Stimulated activated CD4-positive, alpha-beta T cell treated with anti-CD3 and anti-CD28 coated beads, Interleukin-2, amount 100 ng/mL, for 4 hours (primary cell): ENCODE results near the gene HK1.

Experiments
- DNase-seq: peaks from one replicate; pipeline ENCODE4 v3.0.0-alpha.2; 2020; ENCODE audit warnings: low read depth

The HK1 gene

DNA sequence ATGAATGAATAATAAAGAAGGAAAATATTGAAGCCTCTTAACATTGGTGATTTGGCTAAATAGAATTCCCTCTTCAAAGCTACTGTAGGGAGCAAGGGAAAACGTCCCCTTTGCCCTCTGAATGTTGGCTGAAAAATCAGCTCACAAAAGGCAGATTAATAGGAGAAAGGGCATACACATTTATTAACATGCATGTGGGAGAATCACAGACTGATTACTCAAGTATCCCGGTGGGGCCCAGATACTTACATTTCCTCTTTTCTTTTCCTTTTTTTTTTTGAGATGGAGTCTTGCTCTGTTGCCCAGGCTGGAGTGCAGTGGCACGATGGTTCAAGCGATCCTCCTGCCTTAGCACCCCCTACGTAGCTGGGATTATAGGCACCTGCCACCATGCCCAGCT is 68.5 kb downstream of the HK1 start:
- no peak for DNase-seq

DNA sequence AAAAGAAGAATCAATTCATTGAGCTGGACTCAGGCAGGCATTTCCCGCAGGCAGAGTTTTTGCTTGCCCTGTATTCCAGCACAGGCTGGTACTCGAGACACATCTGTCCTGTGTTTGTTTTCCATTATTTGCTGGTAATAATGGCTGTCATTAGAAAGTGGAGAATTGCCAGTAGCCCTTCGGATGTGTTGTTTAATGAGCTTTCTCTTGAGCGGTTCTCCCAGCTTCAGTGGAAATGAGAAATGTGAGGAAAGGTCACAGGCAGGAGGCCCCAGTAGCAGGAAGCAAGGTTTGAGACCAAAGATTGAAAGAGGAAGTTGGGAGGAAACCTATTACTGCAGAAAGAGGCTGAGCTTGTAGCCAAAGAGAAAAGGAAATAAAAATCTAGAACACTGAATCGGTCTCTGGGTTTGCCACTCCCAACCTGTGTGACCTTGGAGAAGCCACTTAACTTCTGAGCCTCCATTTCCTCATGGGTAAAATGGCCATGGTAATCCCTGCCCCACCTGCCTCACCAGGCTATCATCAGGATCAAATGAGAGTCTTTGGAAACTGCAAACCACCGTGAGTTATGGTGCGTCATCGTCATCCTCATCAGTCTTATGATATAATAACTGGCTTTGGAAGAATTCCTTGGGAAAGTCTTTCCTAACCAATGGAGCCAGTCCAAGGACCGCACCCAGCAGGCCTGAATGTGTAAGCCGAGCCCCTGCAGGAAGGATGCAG is 70.7 kb downstream of the HK1 start:
- DNase-seq, result no peak

DNA sequence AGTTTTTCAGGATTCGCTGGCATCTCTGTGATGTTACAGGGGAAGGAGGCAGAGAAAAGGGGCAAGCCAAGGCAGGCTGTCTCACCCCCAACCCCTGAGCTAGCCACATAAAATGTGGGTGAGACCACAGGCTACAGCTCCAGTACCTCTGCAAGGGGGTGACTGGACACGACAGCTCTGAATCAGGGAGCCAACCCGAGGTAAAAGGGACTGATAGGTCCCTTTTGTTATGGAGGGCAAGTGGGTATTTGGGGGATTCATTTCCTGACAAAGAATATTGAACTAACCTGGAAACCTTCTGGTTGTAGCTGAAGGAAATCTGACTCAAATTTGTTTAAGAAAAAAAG is 71.2 kb downstream of the HK1 start:
- DNase-seq, result no peak

DNA sequence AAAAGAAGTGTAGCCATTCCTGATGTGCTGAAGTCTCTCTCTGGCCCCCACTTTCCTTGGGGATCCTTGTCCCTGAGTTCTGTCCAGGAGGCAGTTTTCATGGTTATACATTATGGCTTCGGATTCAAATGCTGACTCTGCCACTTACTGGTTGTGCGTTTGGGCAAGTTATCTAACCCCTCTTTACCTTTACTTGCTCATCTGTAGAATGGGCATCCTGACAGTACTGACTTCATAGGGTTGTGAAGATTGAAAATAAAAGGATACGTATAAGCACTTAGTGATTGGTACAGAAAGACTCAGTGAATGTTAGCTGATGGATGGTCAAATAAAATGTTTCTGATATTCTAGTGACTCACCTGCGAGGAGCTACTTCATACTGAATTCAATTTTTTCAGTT is 73.3 kb downstream of the HK1 start:
- no peak for DNase-seq

DNA sequence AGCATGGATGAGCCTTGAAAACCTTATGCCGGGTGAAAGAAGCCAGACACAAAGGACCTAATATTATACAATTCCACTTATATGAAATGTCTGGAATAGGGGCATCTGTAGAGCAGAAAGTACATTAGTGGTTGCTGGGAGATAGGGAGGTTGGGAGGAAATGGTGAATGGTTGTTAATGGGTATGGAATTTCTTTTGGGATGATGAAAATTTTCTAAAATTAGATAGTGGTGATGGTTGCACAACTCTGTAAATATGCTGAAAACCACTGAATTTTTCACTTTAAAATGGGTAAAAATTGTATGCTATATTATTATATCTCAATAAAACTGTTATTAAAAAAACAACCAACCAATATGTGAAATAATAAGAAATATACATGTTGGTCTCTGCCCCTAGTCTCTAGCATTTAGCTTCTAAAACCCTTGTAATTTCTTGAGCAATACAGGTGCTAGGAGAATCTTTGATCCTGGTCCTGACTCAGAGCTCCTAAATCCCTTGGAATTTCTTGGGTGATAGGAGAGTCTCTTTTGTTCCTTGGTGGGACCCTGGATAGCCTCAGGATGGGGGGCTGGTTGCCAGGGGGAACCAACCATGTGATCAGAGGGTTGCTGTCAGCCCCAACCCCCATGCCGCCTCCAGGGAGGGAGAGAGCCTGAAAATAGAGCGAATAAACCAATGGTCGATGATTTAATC is 74.4 kb downstream of the HK1 start:
- DNase-seq, result no peak

DNA sequence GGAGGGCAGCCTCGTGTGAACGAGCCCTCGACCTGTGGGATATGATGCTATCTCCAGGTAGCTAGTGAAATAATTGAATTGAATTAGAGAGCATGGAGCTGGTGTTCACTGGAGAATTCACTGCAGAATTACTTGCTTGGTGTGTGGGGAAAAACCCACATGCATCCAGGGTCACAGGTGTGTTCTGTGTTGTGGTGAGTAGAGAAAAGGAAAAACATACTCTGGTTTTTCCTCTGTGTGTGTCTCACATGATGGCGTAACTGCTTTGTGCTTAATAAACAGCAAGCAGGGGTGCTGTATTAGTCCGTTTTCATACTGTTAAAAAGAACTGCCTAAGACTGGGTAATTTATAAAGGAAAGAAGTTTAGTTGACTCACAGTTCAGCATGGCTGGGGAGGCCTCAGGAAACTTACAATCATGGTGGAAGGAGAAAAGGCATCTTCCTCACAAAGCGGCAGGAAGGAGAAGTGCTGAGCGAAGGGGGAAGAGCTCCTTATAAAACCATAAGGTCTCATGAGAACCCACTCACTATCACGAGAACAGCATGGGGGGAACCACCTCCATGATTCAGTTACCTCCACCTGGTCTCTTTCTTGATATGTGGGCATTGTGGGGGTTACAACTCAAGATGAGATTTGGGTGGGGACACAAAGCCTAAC is 75.8 kb downstream of the HK1 start:
- DNase-seq, result no peak

DNA sequence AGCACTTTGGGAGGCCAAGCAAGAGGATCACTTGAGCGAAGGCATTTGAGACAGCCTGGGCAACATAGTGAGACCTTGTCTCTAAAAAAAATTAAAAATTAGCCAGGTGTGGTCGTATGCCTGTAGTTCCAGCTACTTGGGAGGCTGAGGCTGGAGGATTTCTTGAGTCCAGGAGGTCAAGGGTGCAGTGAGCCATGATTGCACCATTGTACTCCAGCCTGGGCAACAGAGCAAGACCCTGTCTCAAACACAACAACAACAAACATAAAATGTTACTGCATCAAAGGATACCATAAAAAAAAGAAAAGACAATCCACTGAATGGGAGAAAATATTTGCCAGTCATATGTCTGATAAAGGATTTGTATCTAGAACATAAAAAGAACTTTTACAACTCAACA is 77.9 kb downstream of the HK1 start:
- no peak for DNase-seq

DNA sequence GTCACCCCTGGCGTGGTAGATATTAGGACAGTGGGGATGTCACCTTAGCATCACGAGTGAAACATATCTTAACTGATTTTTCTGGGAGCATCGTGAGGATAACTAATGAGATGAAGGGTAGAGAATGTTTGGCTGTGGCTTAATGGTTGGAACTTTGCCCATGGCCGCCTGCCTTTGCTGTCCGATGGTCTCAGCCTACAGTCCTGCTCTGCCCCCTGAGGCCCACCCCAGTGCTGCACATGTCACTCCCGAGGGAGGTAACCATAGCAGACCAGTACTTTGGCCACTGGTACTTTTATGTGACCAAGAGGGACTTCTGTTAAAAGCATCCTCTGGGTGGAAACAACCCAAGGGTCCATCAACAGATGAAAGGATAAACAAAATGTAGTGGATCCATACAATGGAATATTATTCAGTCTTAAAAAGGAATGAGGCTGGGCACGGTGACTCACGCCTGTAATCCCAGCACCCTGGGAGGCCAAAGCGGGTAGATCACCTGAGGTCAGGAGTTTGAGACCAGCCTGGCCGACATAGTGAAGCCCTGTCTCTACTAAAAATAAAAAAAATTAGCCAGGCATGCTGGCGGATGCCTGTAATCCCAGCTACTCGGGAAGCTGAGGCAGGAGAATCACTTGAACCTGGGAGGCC is 80.0 kb downstream of the HK1 start:
- no peak for DNase-seq

DNA sequence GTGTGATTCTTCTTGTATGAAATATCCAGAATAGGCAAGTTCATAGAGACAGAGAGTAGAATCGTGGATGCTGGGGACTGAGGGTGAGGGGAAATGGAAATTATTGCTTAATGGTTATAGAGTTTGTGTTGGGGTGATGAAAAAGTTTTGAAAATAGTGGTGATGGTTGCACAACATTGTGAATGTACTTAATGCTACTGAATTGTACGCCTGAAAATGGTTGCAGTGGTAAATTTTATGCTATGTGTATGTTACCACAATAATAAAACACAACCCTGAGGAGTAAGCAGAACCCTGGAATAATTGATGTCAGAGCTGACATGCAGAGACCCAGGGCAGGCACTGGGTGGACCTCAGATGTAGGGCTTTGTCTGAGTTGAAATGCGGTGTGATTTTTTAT is 80.9 kb downstream of the HK1 start:
- no peak for DNase-seq

DNA sequence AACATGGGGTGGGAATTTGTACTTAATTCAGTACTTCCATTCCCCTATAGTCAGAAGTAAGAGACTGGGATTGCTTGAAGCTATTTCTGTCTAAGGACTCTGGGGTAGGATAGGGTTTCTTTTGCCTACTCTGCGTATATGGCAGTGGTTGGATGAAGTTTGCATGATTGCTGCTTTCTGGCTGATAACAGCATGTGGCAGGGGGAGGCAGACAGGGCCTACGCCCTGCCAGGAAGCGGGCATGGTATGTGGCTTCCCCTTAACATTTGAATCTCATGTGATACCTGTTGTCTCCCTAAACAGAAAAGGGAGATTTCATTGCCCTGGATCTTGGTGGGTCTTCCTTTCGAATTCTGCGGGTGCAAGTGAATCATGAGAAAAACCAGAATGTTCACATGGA is 81.3 kb downstream of the HK1 start:
- DNase-seq, result no peak

DNA sequence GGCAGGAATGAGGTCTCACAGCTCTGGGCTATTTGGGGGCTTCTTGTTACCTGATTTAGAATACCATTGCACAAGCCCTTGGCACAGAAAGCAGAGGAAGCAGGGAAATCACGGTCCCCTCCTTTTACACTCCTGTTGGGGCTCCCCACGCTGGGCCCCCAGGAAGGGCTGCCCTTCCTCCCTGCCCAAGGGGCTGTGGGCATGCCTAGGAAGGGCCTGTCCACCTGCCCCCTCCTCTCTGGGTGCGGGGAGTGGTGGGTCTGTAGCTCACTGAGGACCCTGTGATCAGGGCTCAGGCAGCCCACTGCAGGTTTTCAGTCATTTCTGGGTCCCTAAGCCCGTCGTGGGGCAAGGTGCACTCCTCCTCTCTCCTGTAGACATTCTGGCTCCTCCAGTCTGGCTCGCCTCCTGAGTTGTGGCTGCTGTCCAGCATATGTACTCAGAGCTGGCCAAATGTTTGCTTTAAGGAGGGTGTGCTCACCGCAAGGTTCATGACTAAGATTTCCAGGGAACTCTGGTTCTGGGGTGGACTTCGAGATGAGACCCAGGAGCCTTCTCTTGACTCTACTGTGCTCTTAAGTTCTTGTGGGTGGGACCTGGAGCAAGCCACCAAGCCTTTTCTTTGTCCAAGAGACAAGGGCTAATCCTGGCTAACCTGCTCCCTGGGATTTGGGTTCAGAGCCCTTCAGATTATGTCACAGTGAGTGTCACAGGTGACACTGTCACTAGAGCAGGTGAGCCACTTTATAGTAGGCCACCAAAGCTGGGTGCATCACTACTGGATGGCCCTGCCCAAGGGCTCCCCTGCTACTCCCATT is 82.4 kb downstream of the HK1 start:
- DNase-seq, result no peak

DNA sequence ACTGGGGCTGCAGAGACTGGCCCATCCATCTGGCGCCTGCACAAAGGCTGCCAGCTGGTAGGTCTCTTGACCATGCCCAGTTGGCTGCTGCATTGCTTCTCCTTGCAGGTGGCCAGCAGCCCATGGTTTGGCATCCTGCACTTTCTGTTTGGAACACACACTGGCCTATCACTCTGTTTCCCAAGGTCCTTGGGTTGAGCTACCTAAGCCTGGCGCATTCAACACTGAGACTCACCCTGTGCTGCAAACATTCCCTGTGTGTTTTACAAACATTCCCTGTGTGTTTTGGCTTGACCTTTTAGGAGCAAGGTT is 83.0 kb downstream of the HK1 start:
- DNase-seq, result no peak

DNA sequence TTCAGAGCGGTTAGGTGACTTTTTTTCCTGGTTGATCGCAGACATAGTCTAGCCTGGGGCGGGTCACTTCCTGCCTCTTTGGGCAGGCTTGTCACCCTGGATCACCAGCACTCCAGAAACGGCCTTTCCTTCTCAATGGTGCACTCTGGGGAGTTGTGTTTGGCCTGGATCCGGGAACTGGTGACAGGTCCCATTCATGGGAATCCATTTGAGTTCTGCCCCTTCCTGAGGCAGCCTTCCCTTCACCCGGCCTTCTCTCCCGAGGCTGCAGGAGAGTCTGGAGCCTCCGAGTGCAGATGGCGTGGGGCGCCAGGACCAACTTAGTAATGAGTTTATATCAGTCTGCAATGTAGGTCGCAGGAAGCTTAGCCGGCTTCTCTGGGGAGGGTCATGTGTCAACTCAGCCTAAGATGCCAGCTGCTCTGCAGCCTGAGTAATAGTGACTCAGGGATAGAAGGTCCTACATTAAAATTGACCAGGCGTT is 84.2 kb downstream of the HK1 start:
- DNase-seq, result no peak

DNA sequence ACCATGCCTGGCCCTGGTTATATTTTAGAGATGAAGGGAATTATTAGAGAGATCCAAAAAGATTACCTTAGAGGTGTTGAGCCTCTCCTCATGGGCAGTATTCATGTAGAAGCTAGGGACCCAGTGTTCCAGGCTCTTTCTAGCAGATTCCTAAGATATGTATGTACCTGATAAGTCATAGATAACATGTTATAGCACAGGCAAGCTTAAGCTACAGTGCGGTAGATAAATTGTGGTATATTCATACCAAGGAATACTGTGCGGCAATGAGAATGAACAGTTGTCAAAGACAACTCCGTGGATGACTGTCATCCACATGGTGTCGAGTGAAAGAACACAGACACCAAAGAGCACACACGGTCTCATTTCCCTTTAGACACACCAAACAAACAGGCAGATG is 85.4 kb downstream of the HK1 start:
- DNase-seq, result no peak

DNA sequence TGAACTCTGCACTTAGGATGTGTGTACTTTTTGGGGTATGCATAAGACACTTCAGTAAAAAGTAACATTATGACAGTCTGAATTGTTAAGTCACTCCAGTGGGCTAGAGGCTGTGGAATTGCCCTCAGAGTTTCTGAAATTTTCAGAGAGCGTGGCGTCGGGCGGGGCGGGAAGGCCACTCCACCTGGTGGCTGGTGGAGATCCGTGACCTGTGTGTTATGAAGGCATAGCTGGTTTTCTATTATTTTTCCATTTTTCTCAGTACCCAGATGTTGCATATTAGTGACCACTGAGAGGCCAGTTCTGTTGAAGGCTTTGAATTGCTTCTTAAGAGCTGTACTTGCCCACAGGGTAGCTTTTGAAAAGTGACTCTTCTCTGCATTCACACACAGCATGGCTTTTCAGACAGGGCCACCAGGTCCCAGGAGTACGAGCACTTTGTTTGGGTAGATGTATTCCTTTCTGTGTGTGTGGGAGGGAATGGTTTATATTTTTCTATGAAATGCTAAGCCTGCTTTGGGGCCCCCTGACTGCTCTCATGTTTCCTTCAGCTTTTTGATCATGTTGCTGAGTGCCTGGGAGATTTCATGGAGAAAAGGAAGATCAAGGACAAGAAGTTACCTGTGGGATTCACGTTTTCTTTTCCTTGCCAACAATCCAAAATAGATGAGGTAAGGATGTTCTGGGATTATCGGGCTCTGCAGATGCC is 86.1 kb downstream of the HK1 start:
- no peak for DNase-seq

DNA sequence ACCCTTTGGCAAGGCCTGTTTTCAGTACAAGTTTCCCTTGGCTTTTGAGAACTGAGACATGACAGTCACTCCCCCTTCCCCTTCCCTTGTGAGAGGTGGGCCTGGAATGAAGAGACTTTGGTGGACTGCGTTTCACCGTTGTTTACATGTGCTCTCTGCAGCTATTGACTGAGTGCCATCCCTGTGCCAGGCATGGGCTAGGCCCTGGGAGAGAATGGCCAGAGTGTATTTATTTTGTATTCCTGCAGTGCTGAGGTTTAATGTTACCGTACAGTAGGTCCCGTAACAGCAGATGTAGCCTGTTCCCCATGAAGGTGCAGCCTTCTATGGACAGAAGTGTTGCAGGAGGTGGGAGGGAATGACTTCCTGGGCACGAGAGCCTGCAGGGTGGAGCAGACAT is 88.4 kb downstream of the HK1 start:
- no peak for DNase-seq

DNA sequence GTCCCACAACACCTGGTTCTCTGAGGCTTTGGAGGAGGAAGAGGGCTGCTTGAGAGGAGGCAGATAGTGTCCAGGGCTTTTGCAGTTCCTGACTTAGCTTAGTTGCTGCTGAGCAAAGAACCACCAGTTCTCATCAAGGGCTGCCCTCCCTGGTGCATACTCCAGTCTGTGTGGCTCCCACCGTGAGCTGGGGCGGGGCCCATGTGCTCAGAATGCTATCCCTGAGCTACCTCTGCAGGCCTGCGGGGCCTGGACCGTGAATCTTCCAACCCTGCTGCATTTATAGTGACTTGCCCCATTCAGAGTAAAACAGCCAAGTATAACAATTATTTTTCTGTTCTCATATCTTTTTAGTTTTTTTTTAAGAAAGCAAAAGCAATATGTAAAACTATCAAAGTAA is 89.2 kb downstream of the HK1 start:
- no peak for DNase-seq

DNA sequence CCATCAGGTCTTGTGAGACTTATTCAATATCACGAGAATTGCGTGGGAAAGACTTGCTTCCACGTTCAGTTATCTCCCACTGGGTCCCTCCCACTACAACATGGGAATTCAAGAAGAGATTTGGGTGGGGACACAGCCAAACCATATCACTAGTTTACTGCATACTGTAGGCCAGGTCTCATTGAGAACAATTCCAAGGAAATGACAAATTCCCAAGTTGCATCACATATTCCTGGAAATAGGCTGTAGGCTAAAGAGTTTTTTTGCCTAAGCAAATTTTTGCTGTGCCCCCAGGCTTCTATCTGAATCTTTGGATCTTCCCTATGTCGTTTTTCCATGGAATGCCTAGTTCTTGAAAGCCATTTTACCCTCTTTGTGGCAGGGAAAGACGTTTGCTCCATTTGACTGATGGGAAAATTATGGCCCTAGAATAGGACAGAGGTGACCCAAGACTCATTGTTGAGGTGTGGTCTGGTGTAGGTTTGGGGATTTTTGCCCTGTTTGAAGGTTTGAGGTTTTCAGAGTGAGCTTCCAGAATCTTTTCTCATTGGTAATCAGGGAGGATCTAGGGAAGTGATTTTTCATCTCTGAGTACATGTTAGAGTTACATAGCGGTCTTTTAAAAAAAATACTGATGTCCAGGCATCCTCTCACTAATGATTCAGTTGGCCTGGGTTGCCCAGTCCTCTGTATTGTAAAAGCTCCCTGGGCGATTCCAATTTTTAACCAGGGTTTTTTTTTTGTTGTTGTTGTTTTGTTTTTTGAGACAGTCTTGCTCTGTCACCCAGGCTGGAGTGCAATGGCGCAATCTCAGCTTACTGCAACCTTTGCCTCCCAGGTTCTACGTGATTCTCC is 94.1 kb downstream of the HK1 start:
- no peak for DNase-seq

DNA sequence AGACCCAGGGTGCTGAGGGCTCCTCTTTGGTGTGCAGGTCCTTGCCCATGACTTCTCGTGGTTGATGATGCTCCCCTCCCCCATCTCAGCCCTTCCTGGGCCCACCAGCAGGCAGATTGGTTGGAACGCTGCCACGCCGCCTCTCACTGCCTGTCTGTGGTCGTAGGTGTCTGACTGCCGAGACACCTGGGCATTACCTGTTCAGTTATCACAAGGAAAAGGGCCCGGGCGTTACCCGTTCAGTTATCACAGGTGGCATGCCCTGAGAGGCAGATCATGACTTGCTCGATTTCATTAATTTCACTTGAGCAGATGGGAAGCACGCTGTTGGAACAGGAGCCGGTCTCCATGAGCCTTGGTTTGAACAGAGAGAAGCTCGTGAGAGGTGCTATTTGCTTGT is 95.9 kb downstream of the HK1 start:
- DNase-seq, result no peak

DNA sequence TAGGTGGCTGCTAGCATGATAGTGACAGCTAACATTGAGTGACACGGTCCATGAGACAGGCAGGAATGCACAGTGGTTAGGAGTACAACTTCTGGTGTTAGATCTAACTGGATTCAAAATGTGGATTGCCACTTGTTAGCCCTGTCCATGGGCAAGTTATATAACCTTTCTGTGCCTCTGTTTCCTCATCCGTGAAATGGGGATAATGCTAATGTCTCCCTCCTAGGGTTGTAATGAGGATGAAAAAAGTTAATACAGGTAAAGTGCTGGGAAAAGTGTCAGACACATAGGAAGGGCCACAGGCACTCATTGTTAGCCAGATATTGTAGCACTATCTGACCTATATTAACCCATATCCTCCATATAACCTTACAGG is 96.6 kb downstream of the HK1 start:
- no peak for DNase-seq
